Ramos (cell line): ENCODE data around the gene INPPL1.
"Not testable (repeated sequence)": the region's sequence is repeated elsewhere in the genome, so short reads cannot be mapped to it uniquely, and the experiment has no call there.

ENCODE experiments used
- in situ Hi-C: fragments of 300-500 bp; cut with MboI; formaldehyde crosslinking; loops from one replicate; pipeline ENCODE4 v1.14.3; 2022; ENCODE audit warnings: low sequenced_read_pairs; ENCODE audit not compliant: unreplicated experiment

INPPL1 gene

DNA sequence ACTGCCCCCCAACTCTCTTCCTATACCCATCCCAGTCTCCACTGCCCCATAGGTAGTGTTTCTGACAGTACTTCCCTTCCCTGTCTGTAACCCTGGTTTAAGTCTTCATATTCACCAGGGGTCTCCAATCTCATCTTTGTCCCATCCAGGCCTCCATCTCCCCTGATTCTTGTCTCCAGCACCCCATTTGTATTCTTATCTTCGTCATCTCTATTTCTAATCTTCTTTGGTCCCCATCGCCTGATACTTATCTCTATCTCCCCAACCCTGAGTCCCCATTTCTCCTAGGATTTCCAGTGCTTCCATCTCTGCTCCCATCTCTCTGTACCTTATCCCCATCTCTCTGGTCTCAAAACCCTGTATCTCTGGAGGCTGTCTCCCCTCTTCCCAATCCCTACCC is 17.6 kb downstream of the INPPL1 start:
- in situ Hi-C loops, result no loop called here

DNA sequence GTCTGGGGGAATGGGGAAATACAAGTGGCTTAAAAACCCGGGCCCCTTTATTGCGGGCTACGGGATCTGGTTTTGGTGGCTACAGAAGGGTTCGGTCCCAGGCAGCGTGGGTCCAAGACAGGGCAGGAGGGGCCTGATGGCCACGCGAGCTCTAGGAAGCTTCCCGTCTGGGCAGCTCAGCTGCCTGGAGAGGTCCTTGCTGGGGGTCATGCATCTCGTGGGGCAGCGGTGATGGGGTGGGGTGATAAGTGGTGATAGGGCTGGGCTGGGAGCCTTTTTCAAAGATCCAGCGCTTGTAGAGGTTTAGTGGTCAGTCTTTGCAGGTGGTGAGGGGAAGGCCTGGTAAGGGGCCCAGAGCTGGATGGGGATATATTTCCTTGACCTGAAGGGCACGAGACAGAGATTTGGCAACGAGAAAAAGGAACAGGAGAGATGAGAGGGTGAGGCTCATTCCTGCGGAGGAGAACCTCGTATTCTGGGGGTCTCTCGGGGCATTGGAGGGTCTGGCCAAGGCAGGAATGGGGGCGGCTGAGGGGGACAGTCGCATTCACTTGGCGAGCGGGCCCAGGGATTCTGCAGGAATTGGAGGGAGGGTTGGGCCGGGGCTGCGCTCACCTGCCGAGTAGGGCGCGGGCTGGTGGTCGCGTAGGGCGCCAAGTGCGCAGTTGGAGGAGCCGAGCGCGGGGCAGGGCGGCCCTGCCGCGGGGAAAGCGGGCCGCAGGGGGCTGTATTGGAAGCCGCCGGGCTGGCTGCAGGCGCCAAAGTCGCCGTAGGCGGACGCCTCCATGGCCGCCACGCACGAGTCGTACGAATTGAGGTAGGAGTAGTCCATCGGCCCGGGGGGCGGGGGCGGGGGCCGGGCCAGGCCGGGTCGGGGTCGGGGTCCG is 18.8 kb downstream of the INPPL1 start:
- in situ Hi-C loops, result no loop called here

DNA sequence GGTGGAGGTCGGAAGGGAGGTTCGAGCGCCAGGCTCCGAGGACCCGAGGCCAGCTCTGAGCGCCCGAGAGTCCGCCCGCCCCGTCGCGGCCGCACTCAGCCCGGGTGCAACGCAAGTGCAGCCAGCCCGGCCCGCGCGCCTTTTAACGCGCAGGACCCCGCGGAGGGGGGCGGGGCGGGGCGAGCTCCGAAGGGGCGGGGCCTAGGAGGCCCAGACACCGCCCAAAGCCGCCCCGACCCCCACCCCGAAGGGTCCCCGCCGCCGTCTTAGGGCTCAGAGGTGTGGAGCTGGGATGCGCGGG is 19.4 kb downstream of the INPPL1 start, which contains the start of gene PHOX2A:
PHOX2A (minus strand) TSS at position 117 of the 301 bp plus-strand sequence. CDS start 172 bp downstream, outside the sequence.
- in situ Hi-C loops, result no loop called here

DNA sequence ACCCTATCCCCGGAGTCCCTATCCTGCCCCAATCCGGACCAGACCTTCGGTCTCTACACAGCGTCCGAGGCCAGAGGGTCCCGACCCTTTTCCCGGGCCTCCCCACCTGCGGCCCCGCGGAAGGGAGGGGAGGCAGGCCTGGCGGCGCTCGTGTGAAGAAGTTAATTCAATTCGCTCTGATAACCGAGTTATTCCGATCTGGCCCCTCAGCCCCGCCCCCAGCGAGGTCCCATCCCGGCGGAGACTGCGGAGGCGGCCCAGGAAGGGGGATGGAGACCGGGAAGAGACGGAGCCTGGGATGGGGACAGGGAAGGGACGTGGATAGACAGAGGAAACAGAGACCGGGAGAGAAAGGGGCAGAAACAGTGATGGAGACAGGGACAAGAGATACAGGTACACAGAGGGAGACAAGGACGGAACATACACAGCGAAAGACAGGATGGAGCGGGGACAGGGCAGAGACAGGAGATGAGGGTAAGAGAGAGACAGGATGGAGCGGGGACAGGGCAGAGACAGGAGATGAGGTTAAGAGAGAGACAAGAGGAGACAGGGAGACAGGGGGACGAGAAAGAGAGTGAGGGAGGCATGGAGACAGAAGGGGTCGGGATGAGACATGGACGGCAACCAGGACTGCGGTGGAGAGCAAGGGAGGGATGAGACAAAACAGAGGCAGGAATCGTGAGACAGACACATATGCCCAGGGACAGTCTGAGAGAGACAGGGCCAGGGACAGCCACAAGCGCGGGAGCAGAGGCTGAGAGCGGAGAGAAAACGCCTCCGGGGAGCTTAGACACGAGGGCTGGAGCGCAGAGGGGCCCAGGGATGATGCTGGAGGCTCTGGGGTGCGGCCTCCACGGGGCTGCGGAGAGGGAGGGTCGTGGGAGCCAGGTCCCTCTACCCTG is 20.0 kb downstream of the INPPL1 start:
- in situ Hi-C loops, result no loop called here

DNA sequence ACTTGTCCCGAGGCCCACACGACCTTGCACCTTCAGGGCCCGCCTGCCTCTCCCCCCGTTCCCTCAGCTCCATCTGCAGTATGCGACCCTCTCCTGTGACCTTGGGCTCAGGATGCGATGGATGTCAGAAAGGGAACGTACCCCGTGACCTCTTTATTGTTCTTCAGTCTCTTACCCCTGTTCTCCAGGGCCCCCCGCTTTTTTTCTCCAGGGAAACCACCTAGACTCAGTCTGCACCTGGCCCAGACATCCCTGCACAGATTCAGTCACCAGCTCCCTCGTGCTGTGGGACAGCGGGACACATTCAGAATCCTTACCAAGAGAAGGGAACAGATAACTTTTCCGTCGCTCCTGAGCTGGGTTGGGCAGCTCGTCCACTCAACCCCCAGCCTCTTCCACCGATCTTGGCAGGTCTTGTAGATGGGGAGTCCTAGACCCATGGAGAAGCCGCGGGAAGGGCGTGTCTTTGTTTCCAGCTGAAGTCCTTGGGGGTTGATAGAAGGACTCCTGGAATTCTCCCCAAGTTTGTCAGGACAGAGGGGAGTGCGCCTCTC is 20.8 kb downstream of the INPPL1 start:
- in situ Hi-C loops, result no loop called here

DNA sequence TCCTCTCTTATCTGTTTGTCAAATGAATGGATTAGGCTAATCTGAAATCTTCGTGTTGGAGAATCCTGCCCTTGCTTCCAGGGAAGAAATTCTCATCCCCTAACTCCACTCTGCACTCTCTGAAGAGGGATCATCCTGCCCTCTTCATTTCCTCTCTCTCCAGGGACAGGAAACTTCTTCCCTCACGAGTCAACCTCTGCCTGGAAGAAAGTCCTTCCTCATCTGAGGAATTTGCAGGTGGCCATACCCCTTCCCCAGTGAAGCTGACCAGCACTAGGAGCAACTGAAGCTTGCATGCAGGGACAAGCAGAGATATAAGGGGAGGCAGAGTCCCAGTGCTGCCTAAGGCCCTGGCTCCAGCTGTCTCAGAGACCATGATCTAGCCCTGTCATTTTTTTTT is 23.0 kb downstream of the INPPL1 start:
- in situ Hi-C loops, result no loop called here

DNA sequence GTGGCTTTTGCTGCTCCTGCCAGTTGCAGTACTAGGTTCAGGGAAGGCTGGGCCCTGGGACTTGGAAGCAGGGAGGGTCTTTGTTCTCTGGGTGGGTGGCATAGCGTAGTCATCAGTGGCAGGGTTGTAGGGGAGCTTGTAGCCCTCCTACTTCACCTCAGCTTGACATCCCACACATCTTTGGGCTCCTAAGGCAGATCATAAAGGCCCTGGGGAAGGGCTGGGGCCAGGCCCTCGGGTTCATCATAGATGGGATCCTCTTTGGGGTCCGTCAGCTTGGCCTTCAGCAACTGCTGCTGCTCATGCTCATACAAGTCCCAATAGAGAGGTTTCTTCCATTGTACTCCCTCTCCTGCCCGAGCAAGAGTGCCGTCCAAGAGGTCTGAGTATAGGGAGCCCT is 25.4 kb downstream of the INPPL1 start:
- in situ Hi-C loops, result no loop called here

DNA sequence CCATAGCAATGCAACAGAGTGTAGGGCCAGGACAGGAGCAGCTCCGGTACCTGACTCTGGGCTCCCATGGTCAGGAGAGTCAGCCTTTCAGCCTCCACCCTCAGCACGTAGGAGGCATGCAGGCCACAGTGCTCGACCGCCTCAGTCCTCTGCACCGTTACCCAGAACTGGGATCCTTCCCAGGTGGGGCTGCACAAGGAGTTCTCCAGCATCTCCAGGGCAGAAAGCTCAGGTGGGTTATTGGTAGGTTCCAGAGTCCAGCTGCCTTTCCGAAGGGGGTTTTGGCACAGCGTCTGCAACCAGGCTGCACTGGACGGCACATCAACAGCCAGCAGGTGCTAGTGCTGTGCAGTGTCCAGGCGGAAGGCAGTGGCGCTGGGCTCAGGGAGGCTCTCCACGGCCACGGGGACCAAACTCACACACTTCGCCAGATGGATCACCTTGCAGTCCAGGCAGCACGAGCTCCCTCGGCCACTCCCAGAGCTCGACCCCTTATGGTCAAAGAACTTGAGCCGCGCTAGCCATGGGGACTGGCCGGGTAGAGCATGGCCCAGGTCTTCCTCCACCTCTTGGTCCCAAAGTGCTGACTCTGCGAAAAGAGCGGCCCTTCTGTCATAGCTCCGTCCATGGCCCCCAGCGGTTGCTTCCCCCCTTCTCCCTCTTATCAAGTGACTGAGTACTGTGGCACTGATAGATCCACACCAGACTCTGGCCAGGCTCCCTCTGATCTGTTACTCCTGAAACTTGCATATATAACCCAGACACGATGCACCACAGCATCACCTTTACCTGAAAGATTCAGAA is 26.3 kb downstream of the INPPL1 start:
- in situ Hi-C loops, result no loop called here

DNA sequence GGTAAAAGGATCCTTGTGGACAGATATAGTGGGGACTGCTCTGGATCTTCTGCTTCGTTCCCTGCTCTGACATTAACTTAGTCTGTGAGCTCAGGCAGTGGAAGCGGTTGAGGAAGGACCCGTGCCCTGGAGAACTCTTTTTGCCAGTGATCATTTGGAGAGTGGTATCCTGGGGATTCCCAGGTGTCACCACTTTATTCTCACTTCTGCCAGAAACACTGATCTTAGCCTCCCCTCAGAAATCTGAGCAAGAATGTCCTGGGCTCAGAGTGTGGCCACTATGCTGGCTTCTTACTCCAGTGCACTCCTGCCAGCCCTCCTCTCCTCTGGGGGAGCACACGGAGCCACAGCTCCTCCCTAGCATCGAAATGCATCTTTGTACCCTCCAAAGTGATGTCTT is 27.0 kb downstream of the INPPL1 start:
- in situ Hi-C loops, result no loop called here

DNA sequence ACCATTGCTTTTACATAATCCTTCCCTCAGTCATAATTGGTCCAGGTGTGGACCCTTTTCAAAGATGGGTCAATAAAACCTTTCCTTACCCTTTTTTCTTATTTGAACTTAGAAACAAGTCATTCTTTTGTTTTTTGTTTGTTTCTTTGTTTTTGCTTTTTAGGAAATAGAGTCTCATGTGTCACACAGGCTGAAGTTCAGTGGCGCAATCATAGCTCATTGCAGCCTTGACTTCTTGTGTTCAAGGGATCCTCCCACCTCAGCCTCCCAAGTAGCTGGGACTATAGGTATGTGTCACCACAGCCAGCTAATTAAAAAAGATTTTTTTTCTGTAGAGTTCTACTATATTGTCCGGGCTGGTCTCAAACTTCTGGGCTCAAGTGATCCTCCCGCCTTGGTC is 28.8 kb downstream of the INPPL1 start:
- in situ Hi-C loops, result no loop called here

DNA sequence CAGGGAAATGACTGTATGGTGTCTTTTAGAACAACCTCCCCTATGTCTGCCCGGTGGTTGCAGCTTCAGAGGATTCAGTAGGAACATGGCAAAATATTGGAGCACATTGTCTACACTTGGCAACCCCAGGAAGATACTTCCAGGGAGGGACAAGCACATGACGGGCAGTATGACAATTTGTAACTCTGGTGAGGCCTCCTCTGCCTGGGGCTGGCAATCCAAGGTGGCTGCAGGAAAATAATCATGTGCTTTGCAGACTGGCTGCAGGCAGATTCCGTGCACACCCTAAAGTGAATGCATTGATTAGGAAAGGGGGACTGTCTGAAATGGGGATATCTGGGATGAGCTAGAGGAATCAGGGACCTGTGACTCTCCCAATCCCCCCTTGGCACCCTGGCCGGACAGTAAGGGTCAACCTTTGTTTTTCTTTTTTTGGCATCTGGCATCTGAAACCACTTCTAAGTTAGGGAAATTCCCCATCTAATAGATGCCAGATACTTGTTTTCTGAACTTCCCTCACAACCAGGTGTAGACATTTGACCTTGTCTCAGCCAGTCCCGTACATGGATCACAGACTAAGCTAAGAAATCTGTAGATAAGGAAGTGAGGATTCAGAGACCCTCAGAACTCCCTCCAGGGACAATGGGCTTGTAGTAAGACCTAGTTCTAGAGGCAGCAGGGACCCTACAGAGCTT is 29.9 kb downstream of the INPPL1 start:
- in situ Hi-C loops, result no loop called here

DNA sequence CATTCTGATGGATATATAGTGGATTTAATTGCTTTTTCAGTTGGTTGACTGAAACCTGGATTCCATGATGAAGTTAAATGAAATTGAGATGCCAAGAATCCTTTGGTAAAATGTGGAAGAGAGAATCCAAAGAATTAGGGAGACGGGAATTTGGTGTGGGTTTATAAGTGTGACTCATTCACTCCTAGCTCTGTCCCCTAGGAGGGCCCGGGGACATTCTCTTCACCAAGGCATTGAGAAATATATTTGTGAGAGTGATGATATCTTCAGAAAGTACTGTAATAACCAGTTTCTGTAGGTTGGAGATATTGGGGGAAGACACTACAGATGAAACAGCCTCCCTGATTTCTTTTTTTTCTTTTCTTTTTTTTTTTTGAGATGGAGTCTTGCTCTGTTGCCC is 33.0 kb downstream of the INPPL1 start:
- in situ Hi-C loops, result no loop called here

DNA sequence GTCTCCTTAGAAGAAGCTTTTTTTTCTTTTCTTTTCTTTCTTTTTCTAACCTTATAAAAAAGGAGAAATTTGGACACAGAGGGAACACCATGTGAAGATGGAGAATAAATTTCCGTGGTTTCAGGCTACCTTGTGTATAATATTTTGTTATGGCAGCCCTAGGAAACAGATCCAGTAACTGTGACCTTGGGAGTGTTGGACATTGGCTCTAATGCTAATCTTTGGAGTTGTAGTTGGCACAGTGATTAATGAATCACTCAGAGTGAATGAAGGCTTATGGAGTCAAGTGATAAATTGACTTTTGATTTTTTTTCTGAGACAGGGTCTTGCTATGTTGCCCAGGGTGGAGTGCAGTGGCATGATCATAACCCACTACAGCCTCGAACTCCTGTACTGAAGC is 34.9 kb downstream of the INPPL1 start:
- in situ Hi-C loops, result no loop called here

DNA sequence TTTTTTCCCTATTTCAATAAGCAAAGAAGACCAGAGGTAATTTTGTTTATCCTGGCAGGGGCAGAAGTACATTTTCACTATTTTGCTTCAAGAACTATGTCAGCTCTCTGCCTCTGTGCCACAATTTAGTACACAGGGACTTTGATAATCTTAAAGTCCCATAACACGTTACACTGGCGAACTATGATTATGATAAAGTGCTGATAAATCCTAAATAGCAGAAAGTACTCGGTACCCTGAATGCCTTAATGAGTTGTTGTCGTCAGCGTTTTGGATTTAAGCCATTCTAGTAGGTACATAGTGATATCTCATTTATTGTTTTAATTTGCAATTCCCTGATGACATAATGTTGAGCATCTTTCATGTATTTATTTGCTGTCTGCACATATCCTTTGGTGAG is 36.0 kb downstream of the INPPL1 start:
- in situ Hi-C loops, result no loop called here

DNA sequence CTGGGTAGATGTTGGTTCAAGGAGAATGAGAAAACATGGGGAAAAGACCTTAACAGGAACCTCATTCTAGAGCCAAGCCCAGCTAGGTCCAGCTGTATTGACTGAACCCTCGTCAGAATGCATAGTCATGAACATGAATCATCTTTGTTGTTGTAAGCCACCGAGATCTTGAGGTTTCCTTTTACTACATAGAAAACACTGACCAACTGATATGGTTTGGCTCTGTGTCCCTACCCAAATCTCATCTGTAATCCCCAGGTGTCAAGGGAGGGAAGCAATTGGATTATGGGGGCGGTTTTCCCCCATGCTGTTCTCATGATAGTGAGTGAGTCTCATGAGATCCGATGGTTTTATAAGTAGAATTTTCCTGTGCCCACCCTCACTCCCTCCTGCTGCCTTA is 38.8 kb downstream of the INPPL1 start:
- in situ Hi-C loops, result no loop called here

DNA sequence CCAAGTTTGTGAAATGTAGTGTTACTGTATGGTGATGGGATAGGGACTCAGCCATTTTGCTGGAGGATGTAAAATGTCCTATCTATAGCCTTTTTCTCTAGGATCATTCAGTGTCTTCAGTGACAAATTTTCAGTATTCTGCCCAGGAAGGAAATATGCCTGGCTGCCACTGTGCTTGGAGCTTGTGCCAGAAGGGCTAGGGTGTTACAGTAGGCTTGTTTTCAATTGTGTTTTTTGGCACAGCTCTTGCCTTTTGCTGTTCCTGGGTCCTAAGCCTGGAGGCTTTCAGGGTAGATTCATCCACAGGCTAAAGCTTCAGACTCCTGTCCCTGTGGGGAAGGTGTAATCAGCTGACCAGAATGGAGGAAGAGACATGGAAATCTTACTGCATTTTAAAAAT is 41.4 kb downstream of the INPPL1 start:
- in situ Hi-C loops, result no loop called here

DNA sequence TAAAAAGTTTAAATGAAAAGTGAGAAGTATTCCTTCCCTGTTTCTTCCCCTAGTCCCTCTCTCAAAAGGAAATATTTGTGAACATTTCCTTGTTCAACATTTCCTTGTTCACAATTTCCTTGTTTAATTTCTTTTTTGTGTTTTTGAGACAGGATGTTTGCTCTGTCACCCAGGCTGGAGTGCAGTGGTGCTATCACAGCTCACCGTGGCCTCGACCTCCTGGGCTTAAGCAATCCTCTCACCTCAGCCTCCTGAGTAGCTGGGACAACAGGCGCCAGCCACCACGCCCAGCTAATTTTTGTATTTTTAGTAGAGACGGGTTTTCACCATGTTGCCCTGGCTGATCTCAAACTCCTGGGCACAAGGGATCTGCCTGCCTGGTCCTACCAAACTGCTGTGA is 42.4 kb downstream of the INPPL1 start:
- in situ Hi-C loops, result not testable (repeated sequence)

DNA sequence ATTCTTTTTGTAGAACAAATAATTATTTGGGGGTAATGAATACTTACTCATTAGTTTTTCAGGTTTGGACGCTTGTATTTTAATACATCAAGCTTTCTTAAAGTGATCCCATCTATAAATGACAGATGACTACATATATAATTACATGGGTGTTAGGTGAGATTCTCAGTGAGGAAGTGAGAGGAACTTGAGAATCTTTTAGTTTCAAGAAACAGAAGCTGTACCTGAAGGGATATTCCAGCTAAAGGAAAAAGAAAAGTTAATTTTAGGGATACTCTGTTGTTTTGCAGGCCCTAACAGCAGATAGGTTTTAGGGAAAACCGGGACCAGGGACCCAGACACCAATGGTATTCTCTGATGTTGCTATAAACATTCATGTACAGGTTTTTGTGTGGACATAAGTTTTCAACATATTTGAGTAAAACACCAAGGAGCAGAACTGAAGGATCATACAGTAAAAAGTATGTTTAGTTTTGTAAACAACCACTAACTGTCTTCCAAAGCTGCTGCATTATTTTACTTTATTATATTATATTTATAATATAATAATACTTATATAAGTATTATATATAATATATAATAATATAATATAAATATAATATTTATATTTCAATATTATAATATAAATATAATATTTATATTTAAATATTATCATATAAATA is 43.5 kb downstream of the INPPL1 start:
- in situ Hi-C loops, result no loop called here

DNA sequence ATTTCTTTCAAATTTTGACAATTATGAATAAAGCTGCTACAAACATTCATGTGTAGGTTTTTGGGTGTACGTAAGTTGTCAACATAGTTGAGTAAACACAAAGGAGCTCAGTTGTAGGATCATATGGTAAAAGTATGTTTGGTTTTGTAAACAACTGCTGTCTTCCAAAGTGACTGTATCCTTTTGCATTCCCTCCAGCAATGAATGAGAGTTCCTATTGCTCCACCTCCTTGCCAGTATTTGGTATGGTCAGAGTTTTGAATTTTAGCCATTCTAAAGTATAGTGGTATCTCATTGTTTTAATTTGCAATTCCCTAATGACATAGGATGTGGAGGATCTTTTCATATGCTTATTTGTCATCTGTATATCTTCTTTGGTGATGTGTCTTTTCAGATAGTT is 47.4 kb downstream of the INPPL1 start:
- in situ Hi-C loops, result no loop called here
